ENCODE data around the gene PTPRB. TPM values are rescaled to one million over a fixed set of nuclear protein-coding genes. Genes with fewer than 3 reads are reported as not detected.

PTPRB gene
- total RNA-seq, 4 donors from 2014 or later: 20.2 to 92.1 (median 56.7) TPM

DNA sequence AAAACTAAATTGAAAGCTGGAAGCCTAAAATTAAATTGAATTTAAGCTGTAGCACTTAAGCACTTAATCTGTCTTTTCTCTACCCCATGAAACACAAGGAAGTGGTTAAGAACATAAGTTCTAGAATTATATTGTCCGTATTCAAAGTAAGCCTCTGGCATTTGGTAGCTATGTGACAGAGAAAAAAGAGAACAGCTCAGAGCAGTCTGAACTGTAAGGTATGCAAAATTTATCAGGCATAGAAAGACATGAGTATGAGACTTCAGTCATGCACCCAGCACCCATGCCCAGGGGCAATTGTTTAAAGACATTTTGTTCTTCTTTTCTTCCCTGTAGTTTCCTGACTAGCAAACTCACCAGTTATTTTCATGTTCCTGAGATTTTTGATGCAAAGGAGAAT, 154.5 kb downstream of the PTPRB start:
- TF ChIP-seq CTCF (IDR thresholded peaks at IDR 0.05; ENCODE audit: low read depth): no peak

DNA sequence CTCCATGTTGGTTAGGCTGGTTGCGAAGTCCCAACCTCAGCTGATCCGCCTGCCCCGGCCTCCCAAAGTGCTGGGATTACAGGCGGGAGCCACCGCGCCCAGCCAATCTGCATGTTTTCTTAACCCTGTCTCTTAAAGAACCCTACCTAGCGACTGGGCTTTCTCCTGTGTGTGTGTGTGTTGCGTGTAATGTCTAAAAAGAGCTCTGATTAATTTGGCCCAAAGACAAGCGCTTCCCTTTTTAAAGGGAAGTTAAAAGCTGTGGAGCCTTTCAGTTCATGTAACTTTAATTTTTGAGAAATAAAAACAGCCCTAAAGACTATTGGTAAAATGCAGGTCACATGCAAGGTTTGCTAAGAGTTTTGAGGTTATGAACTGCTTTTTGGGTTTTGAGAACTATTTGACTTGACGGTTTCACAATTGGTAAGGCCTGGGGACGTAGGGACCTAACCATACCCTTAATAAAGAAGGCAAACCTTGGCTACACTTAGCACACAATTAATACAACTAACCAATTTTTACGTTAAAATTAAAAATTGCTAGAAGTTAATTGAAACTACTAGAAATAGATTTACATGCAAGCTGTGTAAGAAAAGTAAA, 167.9 kb downstream of the PTPRB start:
- no peak for TF ChIP-seq CTCF (IDR thresholded peaks at IDR 0.05; ENCODE audit: low read depth)

GRCh38 chr12:70468741-70469140, 168.5 kb downstream of the PTPRB start:
- no peak for TF ChIP-seq CTCF (IDR thresholded peaks at IDR 0.05; ENCODE audit: low read depth)

- no peak for TF ChIP-seq CTCF (IDR thresholded peaks at IDR 0.05; ENCODE audit: low read depth)
Observed at GRCh38 chr12:70467918-70468733, 169.1 kb downstream of the PTPRB start.

DNA sequence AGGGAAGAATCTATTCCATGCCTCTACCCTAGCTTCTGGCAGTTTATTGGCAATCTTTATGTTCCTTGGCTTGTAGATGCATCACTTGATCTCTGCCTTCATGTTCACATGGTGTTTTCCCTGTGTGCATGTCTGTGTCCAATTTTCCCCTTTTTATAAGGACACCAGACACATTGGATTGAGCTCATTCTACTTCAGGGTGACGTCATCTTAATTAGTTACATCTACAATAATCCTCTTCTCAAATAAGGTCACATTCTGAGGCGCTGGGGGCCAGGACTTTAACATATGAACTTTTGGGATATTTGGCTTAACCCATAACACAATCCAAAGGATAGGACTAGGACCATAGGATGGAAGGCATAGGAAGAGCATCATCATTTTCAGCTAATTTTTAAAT, 169.8 kb downstream of the PTPRB start:
- no peak for TF ChIP-seq CTCF (IDR thresholded peaks at IDR 0.05; ENCODE audit: low read depth)

GRCh38 chr12:70466753-70467152, 170.5 kb downstream of the PTPRB start:
- no peak for TF ChIP-seq CTCF (IDR thresholded peaks at IDR 0.05; ENCODE audit: low read depth)

All from subcutaneous adipose tissue (tissue), 4 donors.